Measurements from ENCODE around the gene RNF133.

The RNF133 gene

GRCh38 chr7:122688400-122688998, 10.4 kb downstream of the RNF133 start:
- no peaks in the 10 kb centered on the region for H3F3A ChIP-seq (ENCODE audit: insufficient read depth)
- no peak overlapping the region for H2AFZ ChIP-seq (ENCODE audit: low read depth, low read length, severe bottlenecking)
- no peaks in the 10 kb centered on the region for H3K27me3 ChIP-seq (ENCODE audit: low read length)
- peaks cover 6% of the 10 kb centered on the region; the same call in 1 of the 2 replicates for H3K9me3 ChIP-seq (ENCODE audit: insufficient read depth, low read length)
- H3K9ac ChIP-seq (ENCODE audit: low read length) = no peak overlapping the region
- H3K36me3 ChIP-seq (ENCODE audit: low read length) = no peaks in the 10 kb centered on the region
- no peak for TF ChIP-seq EZH2phosphoT487 (conservative IDR thresholded peaks at IDR 0.05; ENCODE audit: low read length)
- no peak for TF ChIP-seq CTCF (IDR thresholded peaks at IDR 0.05; ENCODE audit: insufficient read depth, low read length, poor library complexity, severe bottlenecking)
- no peaks in the 10 kb centered on the region for H3K79me2 ChIP-seq (ENCODE audit: insufficient read depth, low read length)
- H4K20me1 ChIP-seq (ENCODE audit: low read depth, low read length) = no peaks in the 10 kb centered on the region
- no peak overlapping the region for H3K27ac ChIP-seq (ENCODE audit: low read depth, low read length)
- no peaks in the 10 kb centered on the region for H3K9me2 ChIP-seq (replicated peaks; ENCODE audit: insufficient read depth, low read length)
- no peak overlapping the region for H3K4me3 ChIP-seq (ENCODE audit: insufficient read depth, low read length, poor library complexity, severe bottlenecking)
- no peak overlapping the region for H3K4me2 ChIP-seq (ENCODE audit: low read depth, low read length, poor library complexity, severe bottlenecking)

- no peaks in the 10 kb centered on the region for H3K9me3 ChIP-seq (ENCODE audit: insufficient read depth, low read length)
- H3K79me2 ChIP-seq (ENCODE audit: insufficient read depth, low read length) = no peaks in the 10 kb centered on the region
- no peaks in the 10 kb centered on the region for H4K20me1 ChIP-seq (ENCODE audit: low read depth, low read length)
- H3K4me2 ChIP-seq (ENCODE audit: low read depth, low read length, poor library complexity, severe bottlenecking) = no peak overlapping the region
- H3K36me3 ChIP-seq (ENCODE audit: low read length) = no peaks in the 10 kb centered on the region
- no peak overlapping the region for H3K9ac ChIP-seq (ENCODE audit: low read length)
- H2AFZ ChIP-seq (ENCODE audit: low read depth, low read length, severe bottlenecking) = no peak overlapping the region
- no peaks in the 10 kb centered on the region for H3F3A ChIP-seq (ENCODE audit: insufficient read depth)
- no peak for TF ChIP-seq CTCF (IDR thresholded peaks at IDR 0.05; ENCODE audit: insufficient read depth, low read length, poor library complexity, severe bottlenecking)
- TF ChIP-seq EZH2phosphoT487 (conservative IDR thresholded peaks at IDR 0.05; ENCODE audit: low read length) = no peak
- H3K27ac ChIP-seq (ENCODE audit: low read depth, low read length) = no peak overlapping the region
- H3K9me2 ChIP-seq (replicated peaks; ENCODE audit: insufficient read depth, low read length) = no peaks in the 10 kb centered on the region
- no peak overlapping the region for H3K4me3 ChIP-seq (ENCODE audit: insufficient read depth, low read length, poor library complexity, severe bottlenecking)
- no peaks in the 10 kb centered on the region for H3K27me3 ChIP-seq (ENCODE audit: low read length)
Measured at GRCh38 chr7:122686360-122686878, 12.5 kb downstream of the RNF133 start.

- Histone ChIP-seq H3F3A (ENCODE audit: insufficient read depth) (no peaks in the 10 kb centered on the region), H3K27ac (ENCODE audit: low read depth, low read length) (no peak overlapping the region), H4K20me1 (ENCODE audit: low read depth, low read length) (no peaks in the 10 kb centered on the region), H2AFZ (ENCODE audit: low read depth, low read length, severe bottlenecking) (no peak overlapping the region), H3K4me2 (ENCODE audit: low read depth, low read length, poor library complexity, severe bottlenecking) (no peak overlapping the region), H3K9ac (ENCODE audit: low read length) (no peak overlapping the region), H3K4me3 (ENCODE audit: insufficient read depth, low read length, poor library complexity, severe bottlenecking) (no peak overlapping the region), H3K9me2 (replicated peaks; ENCODE audit: insufficient read depth, low read length) (no peaks in the 10 kb centered on the region), H3K79me2 (ENCODE audit: insufficient read depth, low read length) (no peaks in the 10 kb centered on the region), H3K27me3 (ENCODE audit: low read length) (no peaks in the 10 kb centered on the region), H3K9me3 (ENCODE audit: insufficient read depth, low read length) (no peaks in the 10 kb centered on the region), H3K36me3 (ENCODE audit: low read length) (no peaks in the 10 kb centered on the region)
- no peak for TF ChIP-seq EZH2phosphoT487 (conservative IDR thresholded peaks at IDR 0.05; ENCODE audit: low read length)
- no peak for TF ChIP-seq CTCF (IDR thresholded peaks at IDR 0.05; ENCODE audit: insufficient read depth, low read length, poor library complexity, severe bottlenecking)
Measured at GRCh38 chr7:122684504-122684903, 14.4 kb downstream of the RNF133 start.
